HCT116 (cell line): Measurements from ENCODE around the gene MVK. TPM values are rescaled to one million over a fixed set of nuclear protein-coding genes. Genes with fewer than 3 reads are reported as not detected.

ENCODE experiments used
- ATAC-seq: fragments of 200-7000 bp; cut with Tn5 transposase; 2 replicates; pipeline ENCODE4 v1.9.1; 2020; ENCODE audit warnings: mild to moderate bottlenecking, moderate library complexity
- BruUV-seq: library from RNA; stranded (reverse); fragments of 400-500 nt; replicated peaks from 2 replicates; lab custom pipeline; 2021; lab: Mats Ljungman, UMichigan
- CTCF ChIA-PET: fragments of 300-600 bp; sonication (Branson Sonifier 250); formaldehyde crosslinking; loops from one replicate; lab custom pipeline; 2021; ENCODE audit warnings: antibody characterized with exemption; lab: Charles Lee
- POLR2A ChIA-PET: fragments of 300-600, 350-600 bp; sonication (Branson Sonifier 250); formaldehyde crosslinking; loops from one replicate; lab custom pipeline; 2021; ENCODE audit warnings: antibody characterized with exemption; lab: Charles Lee
- RAD21 ChIA-PET, 2 experiments: fragments of 300-600 bp; sonication (Branson Sonifier 250); formaldehyde crosslinking; loops; one replicate each; lab custom pipeline; 2023; ENCODE audit warnings: low total read pairs in 2 of 2; ENCODE audit not compliant: uncharacterized antibody in 2 of 2, unreplicated experiment in 2 of 2, low non-redundant PET in 1 of 2; lab: Charles Lee
- DNase-seq: peaks from one replicate; pipeline ENCODE4 v3.0.0-alpha.2; 2010; ENCODE audit warnings: low read depth, low spot score
- H2AFZ ChIP-seq: fragments of 200-600 bp; shearing (Covaris generic), sonication (generic); 2 replicates; pipeline ENCODE4 v1.6.1; 2017; ENCODE audit warnings: low read depth, mixed run types, mixed read lengths, antibody characterized with exemption, low read length; ENCODE audit not compliant: poor library complexity, severe bottlenecking
- H3K27ac ChIP-seq: 2 replicates; pipeline ENCODE4 v1.5.1; 2012; ENCODE audit warnings: low read depth, low read length
- H3K27me3 ChIP-seq: fragments of 200-600 bp; sonication (generic); 2 replicates; pipeline ENCODE4 v1.6.1; 2016; ENCODE audit warnings: mixed run types, low read length, mixed read lengths; ENCODE audit not compliant: insufficient read depth
- H3K36me3 ChIP-seq, 2 experiments: fragments of 200-500 bp in 1 of 2; fragments of 200-600 bp in 1 of 2; sonication (Bioruptor generic) in 1 of 2; sonication (generic) in 1 of 2; 2 replicates each; pipeline versions ENCODE4 v1.5.1 to v1.6.1; 2014 to 2016; ENCODE audit warnings: low read length in 2 of 2, inconsistent platforms in 1 of 2, mixed read lengths in 1 of 2, mixed run types in 1 of 2; ENCODE audit not compliant: insufficient read depth in 2 of 2, control insufficient read depth in 1 of 2
- H3K4me1 ChIP-seq, 2 experiments: fragments of 200-600 bp in 1 of 2; sonication (generic) in 1 of 2; 2 replicates each; pipeline versions ENCODE4 v1.5.1 to v1.6.1; 2012 to 2017; ENCODE audit warnings: low read length in 2 of 2, inconsistent platforms in 1 of 2, mild to moderate bottlenecking in 1 of 2, mixed read lengths in 1 of 2, mixed run types in 1 of 2, moderate library complexity in 1 of 2; ENCODE audit not compliant: insufficient read depth in 2 of 2, control insufficient read depth in 1 of 2
- H3K4me2 ChIP-seq: fragments of 200-600 bp; sonication (generic); 2 replicates; pipeline ENCODE4 v1.6.1; 2017; ENCODE audit warnings: mixed run types, low read length, mixed read lengths
- H3K4me3 ChIP-seq, 2 experiments: fragments of 200-600 bp in 1 of 2; sonication (generic) in 1 of 2; replicated peaks in 1 of 2; 2 replicates each; pipeline ENCODE4 v1.5.1; 2011 to 2016; ENCODE audit warnings: low read length in 2 of 2, control low read depth in 1 of 2, low read depth in 1 of 2, mild to moderate bottlenecking in 1 of 2, mixed read lengths in 1 of 2, mixed run types in 1 of 2
- H3K79me2 ChIP-seq: fragments of 200-600 bp; sonication (generic); 2 replicates; pipeline ENCODE4 v1.6.1; 2017; ENCODE audit warnings: mild to moderate bottlenecking, mixed run types, low read length, moderate library complexity, mixed read lengths; ENCODE audit not compliant: insufficient read depth
- H3K9ac ChIP-seq: fragments of 200-600 bp; sonication (generic); 2 replicates; pipeline ENCODE4 v1.6.1; 2016; ENCODE audit warnings: low read length, mixed read lengths
- H3K9me2 ChIP-seq: fragments of 200-600 bp; sonication (generic), shearing (Covaris generic); 2 replicates; pipeline ENCODE4 v1.6.1; 2017; ENCODE audit warnings: mixed run types, mild to moderate bottlenecking, moderate library complexity; ENCODE audit not compliant: insufficient read depth
- H3K9me3 ChIP-seq, 2 experiments: fragments of 200-500 bp in 1 of 2; fragments of 200-600 bp in 1 of 2; sonication (Bioruptor generic) in 1 of 2; sonication (generic) in 1 of 2; 2 replicates each; pipeline ENCODE4 v1.6.1; 2014 to 2017; ENCODE audit warnings: low read length in 2 of 2, mixed read lengths in 2 of 2, inconsistent platforms in 1 of 2, low read depth in 1 of 2, mild to moderate bottlenecking in 1 of 2, mixed run types in 1 of 2, moderate library complexity in 1 of 2; ENCODE audit not compliant: control insufficient read depth in 1 of 2, insufficient read depth in 1 of 2
- H4K20me1 ChIP-seq: fragments of 200-600 bp; sonication (generic), shearing (Covaris generic); 2 replicates; pipeline ENCODE4 v1.6.1; 2017; ENCODE audit warnings: mixed run types, mild to moderate bottlenecking, moderate library complexity; ENCODE audit not compliant: insufficient read depth
- ATF3 ChIP-seq: IDR thresholded peaks from 2 replicates; pipeline ENCODE4 v1.6.1; 2012
- CBX3 ChIP-seq: IDR thresholded peaks from 2 replicates; pipeline ENCODE4 v1.6.1; 2012; ENCODE audit warnings: low read depth
- CEBPB ChIP-seq: IDR thresholded peaks from 2 replicates; pipeline ENCODE4 v1.6.1; 2012; ENCODE audit warnings: low read depth
- CTCF ChIP-seq, 3 experiments: fragments of 200-600 bp in 1 of 3; sonication (generic) in 1 of 3; IDR thresholded peaks in 2 of 3; conservative IDR thresholded peaks in 1 of 3; 2 replicates each; pipeline ENCODE4 v1.5.1; 2012 to 2017; ENCODE audit warnings: low read depth in 2 of 3, low read length in 2 of 3, antibody characterized with exemption in 1 of 3, borderline replicate concordance in 1 of 3, control low read depth in 1 of 3, mild to moderate bottlenecking in 1 of 3, mixed read lengths in 1 of 3, mixed run types in 1 of 3, moderate library complexity in 1 of 3; ENCODE audit not compliant: insufficient read depth in 1 of 3
- ELF1 ChIP-seq: IDR thresholded peaks from 2 replicates; pipeline ENCODE4 v1.6.1; 2012; ENCODE audit warnings: low read depth, borderline replicate concordance
- EZH2 ChIP-seq: fragments of 200-600 bp; sonication (generic); IDR thresholded peaks from 2 replicates; pipeline ENCODE4 v1.6.1; 2017; ENCODE audit warnings: antibody characterized with exemption, mixed run types
- EZH2phosphoT487 ChIP-seq: fragments of 200-600 bp; IDR thresholded peaks from 2 replicates; pipeline ENCODE4 v1.6.1; 2018; ENCODE audit warnings: antibody characterized with exemption, borderline replicate concordance
- FOSL1 ChIP-seq: IDR thresholded peaks from 2 replicates; pipeline ENCODE4 v1.6.1; 2012; ENCODE audit warnings: low read depth
- JUND ChIP-seq: IDR thresholded peaks from 2 replicates; pipeline ENCODE4 v1.6.1; 2012
- MAX ChIP-seq: IDR thresholded peaks from 2 replicates; pipeline ENCODE4 v1.6.1; 2012
- POLR2AphosphoS5 ChIP-seq: IDR thresholded peaks from 2 replicates; pipeline ENCODE4 v1.6.1; 2011; ENCODE audit warnings: mild to moderate bottlenecking, low read depth, low read length, moderate library complexity
- RAD21 ChIP-seq: IDR thresholded peaks from 2 replicates; pipeline ENCODE4 v1.6.1; 2012; ENCODE audit warnings: low read depth, mild to moderate bottlenecking
- REST ChIP-seq: IDR thresholded peaks from 2 replicates; pipeline ENCODE4 v1.6.1; 2012; ENCODE audit warnings: low read depth
- SP1 ChIP-seq: IDR thresholded peaks from 2 replicates; pipeline ENCODE4 v1.6.1; 2012; ENCODE audit warnings: low read depth
- YY1 ChIP-seq: IDR thresholded peaks from 2 replicates; pipeline ENCODE4 v1.6.1; 2011; ENCODE audit warnings: low read length, low read depth, moderate library complexity, mild to moderate bottlenecking; ENCODE audit not compliant: insufficient replicate concordance; ENCODE audit errors: extremely low read depth
- intact Hi-C: fragments of 100-400 bp; cut with micrococcal nuclease; formaldehyde crosslinking; loops from 2 replicates; pipeline ENCODE4 v1.10.0; 2022
- total RNA-seq: library from RNA; stranded (reverse); gene quantifications from one replicate; pipeline ENCODE4 v1.2.1, GENCODE V29; 2021; ENCODE audit not compliant: unreplicated experiment

Gene MVK
- total RNA-seq, 1 experiment from 2014 or later: 17.3 TPM

- TF ChIP-seq CBX3 (no peak), RAD21 (no peak), JUND (no peak)
- TF ChIP-seq, all 23 proteins: peak for 0
- DNase-seq (no peak), ATAC-seq (no peak)
- Histone ChIP-seq H3K9me3 (no peaks in the 10 kb centered on the region), H2AFZ (no peak overlapping the region), H3K4me3 (no peak overlapping the region), H3K4me1 (no peaks in the 10 kb centered on the region), H3K4me2 (no peak overlapping the region), H3K27me3 (no peaks in the 10 kb centered on the region), H3K27ac (no peak overlapping the region), H3K9ac (no peak overlapping the region), H3K36me3 (no peaks in the 10 kb centered on the region), H4K20me1 (no peaks in the 10 kb centered on the region), H3K9me2 (no peaks in the 10 kb centered on the region), H3K79me2 (no peaks in the 10 kb centered on the region)
- no TSS peak for BruUV-seq
- POLR2A ChIA-PET: no interaction called here
- RAD21 ChIA-PET: no interaction called here
- CTCF ChIA-PET: no interaction called here
- intact Hi-C loops: no loop called here
Observed at GRCh38 chr12:109560867-109561710, 12.5 kb upstream of the MVK start.

GRCh38 chr12:109561711-109562030 lies 11.9 kb upstream of the MVK start:
- Histone ChIP-seq H3K4me3 (no peak overlapping the region), H3K4me2 (no peak overlapping the region), H3K79me2 (no peaks in the 10 kb centered on the region), H3K4me1 (no peaks in the 10 kb centered on the region), H3K9ac (no peak overlapping the region), H3K9me3 (no peaks in the 10 kb centered on the region), H4K20me1 (no peaks in the 10 kb centered on the region), H3K27ac (no peak overlapping the region), H3K36me3 (no peaks in the 10 kb centered on the region), H3K9me2 (no peaks in the 10 kb centered on the region), H2AFZ (no peak overlapping the region), H3K27me3 (no peaks in the 10 kb centered on the region)
- no TSS peak for BruUV-seq
- CTCF ChIA-PET: no interaction called here
- ATAC-seq (no peak), DNase-seq (no peak)
- POLR2A ChIA-PET: no interaction called here
- intact Hi-C loops: no loop called here
- RAD21 ChIA-PET: no interaction called here
- TF ChIP-seq POLR2AphosphoS5 (no peak), RAD21 (no peak), YY1 (no peak), SP1 (no peak), CTCF (IDR thresholded peaks at IDR 0.05 in 2 of 3, conservative IDR thresholded peaks at IDR 0.05 in 1 of 3; ENCODE audit: borderline replicate concordance in 1 of 3, insufficient read depth in 1 of 3, low read depth in 2 of 3, low read length in 2 of 3) (no peak), EZH2 (no peak), ELF1 (no peak), CEBPB (no peak), FOSL1 (no peak), MAX (no peak), REST (no peak), EZH2phosphoT487 (no peak), ATF3 (no peak)
